ENCODE measurements around the gene MIER2. TPM values are rescaled to one million over a fixed set of nuclear protein-coding genes. Genes with fewer than 3 reads are reported as not detected.
"Not testable (repeated sequence)": the region's sequence is repeated elsewhere in the genome, so short reads cannot be mapped to it uniquely, and the experiment has no call there.

MIER2 gene
- total RNA-seq, 1 donor from 2014 or later, result 39.4 TPM

GRCh38 chr19:359653-359925 lies 15.0 kb upstream of the MIER2 start:
- H3K36me3 ChIP-seq, result no peaks in the 10 kb centered on the region
- H3K4me1 ChIP-seq, result no peaks in the 10 kb centered on the region
- no peak for ATAC-seq
- no peak for DNase-seq
- H3K27me3 ChIP-seq (ENCODE audit: low read depth), result peaks cover 5% of the 10 kb centered on the region
- H3K9me3 ChIP-seq, result peaks cover 6% of the 10 kb centered on the region
- intact Hi-C loops (cut with DNase I), result no loop called here
- H3K4me3 ChIP-seq, result no peak overlapping the region
- no peak overlapping the region for H3K27ac ChIP-seq
- TF ChIP-seq, protein P1, sequence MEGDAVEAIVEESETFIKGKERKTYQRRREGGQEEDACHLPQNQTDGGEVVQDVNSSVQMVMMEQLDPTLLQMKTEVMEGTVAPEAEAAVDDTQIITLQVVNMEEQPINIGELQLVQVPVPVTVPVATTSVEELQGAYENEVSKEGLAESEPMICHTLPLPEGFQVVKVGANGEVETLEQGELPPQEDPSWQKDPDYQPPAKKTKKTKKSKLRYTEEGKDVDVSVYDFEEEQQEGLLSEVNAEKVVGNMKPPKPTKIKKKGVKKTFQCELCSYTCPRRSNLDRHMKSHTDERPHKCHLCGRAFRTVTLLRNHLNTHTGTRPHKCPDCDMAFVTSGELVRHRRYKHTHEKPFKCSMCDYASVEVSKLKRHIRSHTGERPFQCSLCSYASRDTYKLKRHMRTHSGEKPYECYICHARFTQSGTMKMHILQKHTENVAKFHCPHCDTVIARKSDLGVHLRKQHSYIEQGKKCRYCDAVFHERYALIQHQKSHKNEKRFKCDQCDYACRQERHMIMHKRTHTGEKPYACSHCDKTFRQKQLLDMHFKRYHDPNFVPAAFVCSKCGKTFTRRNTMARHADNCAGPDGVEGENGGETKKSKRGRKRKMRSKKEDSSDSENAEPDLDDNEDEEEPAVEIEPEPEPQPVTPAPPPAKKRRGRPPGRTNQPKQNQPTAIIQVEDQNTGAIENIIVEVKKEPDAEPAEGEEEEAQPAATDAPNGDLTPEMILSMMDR (IDR thresholded peaks at IDR 0.05), result no peak

- H3K4me3 ChIP-seq; DNase-seq; H3K27ac ChIP-seq; H3K36me3 ChIP-seq; H3K27me3 ChIP-seq (ENCODE audit: low read depth); H3K4me1 ChIP-seq; intact Hi-C loops (cut with DNase I); ATAC-seq: not testable (repeated sequence)
- H3K9me3 ChIP-seq, result peaks cover 19% of the 10 kb centered on the region
Measured at GRCh38 chr19:355536-355935, 10.9 kb upstream of the MIER2 start.

DNA sequence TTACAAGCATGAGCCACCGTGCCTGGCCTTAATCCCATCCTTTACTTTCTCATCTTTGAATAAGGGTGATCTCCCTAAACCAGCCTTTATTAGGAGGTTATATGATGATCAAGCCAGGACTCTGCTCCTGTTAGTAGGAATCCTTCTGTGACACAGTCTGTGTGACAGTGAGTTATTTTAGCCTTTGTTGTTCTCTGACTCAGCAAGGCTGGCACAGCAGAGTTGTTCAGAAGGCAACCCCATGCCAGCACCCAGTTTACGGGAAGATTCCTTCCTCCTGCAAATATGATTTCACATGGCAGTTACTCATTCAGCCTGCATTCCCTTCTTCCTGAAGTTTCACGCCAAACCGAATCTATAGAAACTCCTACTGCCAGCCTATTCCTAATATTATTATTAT lies 10.5 kb upstream of the MIER2 start:
- TF ChIP-seq, protein P1 (IDR thresholded peaks at IDR 0.05), result no peak
- intact Hi-C loops (cut with DNase I), result no loop called here
- DNase-seq, result no peak
- no peak overlapping the region for H3K27ac ChIP-seq
- peaks cover 5% of the 10 kb centered on the region for H3K27me3 ChIP-seq (ENCODE audit: low read depth)
- H3K9me3 ChIP-seq, result peaks cover 19% of the 10 kb centered on the region
- H3K4me3 ChIP-seq, result no peak overlapping the region
- H3K4me1 ChIP-seq, result no peaks in the 10 kb centered on the region
- no peak for ATAC-seq
- no peaks in the 10 kb centered on the region for H3K36me3 ChIP-seq

- DNase-seq (no peak), ATAC-seq (no peak)
- no peak overlapping the region for H3K27ac ChIP-seq
- TF ChIP-seq, protein P1 (IDR thresholded peaks at IDR 0.05), result no peak
- H3K4me3 ChIP-seq, result no peak overlapping the region
- H3K27me3 ChIP-seq (ENCODE audit: low read depth), result no peaks in the 10 kb centered on the region
- peaks cover 19% of the 10 kb centered on the region for H3K9me3 ChIP-seq
- no peaks in the 10 kb centered on the region for H3K4me1 ChIP-seq
- H3K36me3 ChIP-seq, result no peaks in the 10 kb centered on the region
- intact Hi-C loops (cut with DNase I), result no loop called here
Measured at GRCh38 chr19:351976-352625, 7.5 kb upstream of the MIER2 start.

DNA sequence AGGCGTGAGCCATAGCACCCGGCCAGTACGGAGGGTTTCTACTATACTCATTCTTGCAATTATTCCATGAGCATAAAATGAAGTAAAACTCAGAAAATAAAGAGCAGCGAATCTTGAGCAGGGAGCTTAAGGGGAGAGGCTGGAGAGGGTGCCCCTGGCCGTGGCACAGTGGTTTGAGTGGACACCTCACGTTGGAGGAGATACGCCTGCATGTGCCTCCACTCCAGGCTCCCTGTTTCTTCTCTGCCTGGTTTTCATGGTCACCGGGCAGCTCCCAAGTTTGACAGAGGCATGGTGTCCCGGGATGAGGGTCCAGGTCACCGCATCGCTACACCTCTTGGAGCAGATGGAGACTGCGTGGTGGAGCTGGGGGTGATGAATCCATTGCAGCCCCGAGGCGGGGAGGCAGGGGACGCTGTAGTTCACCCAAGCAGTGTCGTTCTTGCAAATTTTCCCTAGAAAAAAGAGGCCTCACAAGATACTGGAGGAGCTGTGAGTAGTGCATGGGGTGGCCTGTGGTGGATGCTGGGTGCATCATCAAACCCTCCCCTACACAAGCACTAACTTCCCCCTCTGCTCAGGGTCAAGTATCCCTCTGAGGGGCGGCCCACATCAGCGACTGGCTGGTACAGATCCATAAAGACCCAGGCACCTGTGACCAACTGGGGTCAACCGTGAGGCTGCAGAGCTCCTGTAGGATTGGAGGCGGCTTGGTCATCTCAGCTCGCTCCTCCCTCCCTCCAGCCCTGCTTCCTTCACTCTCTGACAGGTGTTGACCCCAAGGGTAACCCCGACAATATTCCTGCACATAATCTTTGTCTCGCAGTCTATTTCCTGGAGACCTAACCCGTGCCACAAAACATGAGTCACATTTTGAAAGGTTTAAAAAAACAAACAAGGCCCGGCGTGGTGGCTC lies 3.6 kb upstream of the MIER2 start:
- Histone ChIP-seq H3K27ac (no peak overlapping the region), H3K36me3 (no peaks in the 10 kb centered on the region), H3K27me3 (ENCODE audit: low read depth) (no peaks in the 10 kb centered on the region), H3K4me1 (peaks cover 10% of the 10 kb centered on the region), H3K9me3 (no peaks in the 10 kb centered on the region), H3K4me3 (no peak overlapping the region)
- ATAC-seq (no peak), DNase-seq (no peak)
- TF ChIP-seq, protein P1 (IDR thresholded peaks at IDR 0.05), result no peak
- intact Hi-C loops (cut with DNase I), result no loop called here

- ATAC-seq (no peak), DNase-seq (no peak)
- H3K36me3 ChIP-seq, result no peaks in the 10 kb centered on the region
- H3K9me3 ChIP-seq, result no peaks in the 10 kb centered on the region
- TF ChIP-seq, protein P1 (IDR thresholded peaks at IDR 0.05), result no peak
- H3K4me3 ChIP-seq, result peak overlapping the region; percentile 84
- peaks cover 38% of the 10 kb centered on the region for H3K4me1 ChIP-seq
- intact Hi-C loops (cut with DNase I), result no loop called here
- H3K27me3 ChIP-seq (ENCODE audit: low read depth), result no peaks in the 10 kb centered on the region
- H3K27ac ChIP-seq, result no peak overlapping the region
Measured at GRCh38 chr19:345320-345879, 804 bp upstream of the MIER2 start.

Measured in lower lobe of right lung (tissue), 2 donors.